ENCODE data around the gene UBR1.

- no peak for TF ChIP-seq POLR2AphosphoS5 (IDR thresholded peaks at IDR 0.05)
- TF ChIP-seq, protein P1, sequence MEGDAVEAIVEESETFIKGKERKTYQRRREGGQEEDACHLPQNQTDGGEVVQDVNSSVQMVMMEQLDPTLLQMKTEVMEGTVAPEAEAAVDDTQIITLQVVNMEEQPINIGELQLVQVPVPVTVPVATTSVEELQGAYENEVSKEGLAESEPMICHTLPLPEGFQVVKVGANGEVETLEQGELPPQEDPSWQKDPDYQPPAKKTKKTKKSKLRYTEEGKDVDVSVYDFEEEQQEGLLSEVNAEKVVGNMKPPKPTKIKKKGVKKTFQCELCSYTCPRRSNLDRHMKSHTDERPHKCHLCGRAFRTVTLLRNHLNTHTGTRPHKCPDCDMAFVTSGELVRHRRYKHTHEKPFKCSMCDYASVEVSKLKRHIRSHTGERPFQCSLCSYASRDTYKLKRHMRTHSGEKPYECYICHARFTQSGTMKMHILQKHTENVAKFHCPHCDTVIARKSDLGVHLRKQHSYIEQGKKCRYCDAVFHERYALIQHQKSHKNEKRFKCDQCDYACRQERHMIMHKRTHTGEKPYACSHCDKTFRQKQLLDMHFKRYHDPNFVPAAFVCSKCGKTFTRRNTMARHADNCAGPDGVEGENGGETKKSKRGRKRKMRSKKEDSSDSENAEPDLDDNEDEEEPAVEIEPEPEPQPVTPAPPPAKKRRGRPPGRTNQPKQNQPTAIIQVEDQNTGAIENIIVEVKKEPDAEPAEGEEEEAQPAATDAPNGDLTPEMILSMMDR (IDR thresholded peaks at IDR 0.05) = no peak
These were observed 49.1 kb downstream of the UBR1 start for GRCh38 chr15:43056696-43057095.
